HG03520 (cell line): ENCODE results near the gene HAO1.
"Not testable (repeated sequence)": the region's sequence is repeated elsewhere in the genome, so short reads cannot be mapped to it uniquely, and the experiment has no call there.

Experiments used
- ATAC-seq: cut with Tn5 transposase; IDR thresholded peaks from one replicate; pipeline ENCODE4 v1.9.1; 2021; ENCODE audit warnings: mild to moderate bottlenecking, moderate library complexity; ENCODE audit not compliant: unreplicated experiment

The HAO1 gene

DNA sequence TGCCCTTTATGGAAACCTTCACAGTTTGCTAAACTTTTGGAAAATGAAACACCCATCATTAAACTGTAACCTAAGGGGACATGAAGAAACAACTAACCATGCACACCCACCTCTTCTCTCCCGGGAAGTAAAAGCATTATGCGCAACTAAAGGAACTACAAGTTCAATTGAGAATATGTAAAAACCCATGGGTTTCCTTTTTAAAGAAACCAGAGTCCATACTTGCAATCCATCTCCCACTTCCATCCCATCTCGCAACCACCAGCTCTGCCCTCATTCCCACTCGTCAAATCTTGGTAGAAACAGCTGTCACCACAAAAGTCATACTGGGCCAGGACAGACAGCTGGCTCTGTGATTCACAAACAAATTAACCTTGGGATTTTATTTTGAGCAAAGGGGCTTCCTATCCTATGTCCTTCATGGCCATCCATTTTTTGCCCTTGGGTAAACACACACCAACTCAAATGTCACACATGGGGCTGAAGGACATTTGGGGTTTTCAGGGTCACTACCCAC, 81.5 kb downstream of the HAO1 start:
- no peak for ATAC-seq

DNA sequence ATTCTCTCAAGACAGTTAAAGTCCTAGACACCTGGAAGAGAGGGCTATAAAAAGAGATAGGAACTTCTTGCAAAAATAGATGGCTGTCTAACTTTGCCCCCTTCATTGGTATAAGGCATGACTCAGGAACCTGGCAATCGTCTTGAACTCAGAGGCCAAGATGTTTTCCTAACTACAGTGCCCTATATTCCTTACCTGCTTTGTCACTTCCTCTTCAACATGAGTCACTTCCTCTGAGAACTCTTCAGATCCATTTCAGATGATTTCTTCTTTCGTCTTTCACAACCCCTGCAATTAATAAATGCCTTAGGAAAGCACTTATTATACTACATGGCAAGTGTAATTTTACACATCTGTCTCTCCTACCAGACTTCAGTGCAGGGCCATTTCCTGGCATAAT, 83.5 kb downstream of the HAO1 start:
- ATAC-seq = no peak

DNA sequence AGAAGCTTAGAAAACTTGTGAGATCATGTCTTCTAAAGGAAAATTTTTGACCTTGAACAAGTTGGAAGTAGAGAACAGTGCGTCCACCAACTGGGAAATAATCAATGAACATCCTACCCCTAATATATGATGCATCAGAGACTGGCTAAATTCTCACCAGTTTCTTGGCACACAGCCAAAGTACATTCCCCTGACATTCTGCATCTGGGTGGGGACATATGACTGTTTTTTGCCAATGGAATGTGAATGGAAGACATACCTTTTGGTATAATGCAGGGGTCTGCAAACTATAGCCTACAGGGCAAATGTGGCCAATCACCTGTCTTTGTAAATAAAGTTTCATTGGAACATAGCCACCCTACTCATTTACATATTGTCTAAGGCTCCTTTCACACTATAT, 84.7 kb downstream of the HAO1 start:
- no peak for ATAC-seq

DNA sequence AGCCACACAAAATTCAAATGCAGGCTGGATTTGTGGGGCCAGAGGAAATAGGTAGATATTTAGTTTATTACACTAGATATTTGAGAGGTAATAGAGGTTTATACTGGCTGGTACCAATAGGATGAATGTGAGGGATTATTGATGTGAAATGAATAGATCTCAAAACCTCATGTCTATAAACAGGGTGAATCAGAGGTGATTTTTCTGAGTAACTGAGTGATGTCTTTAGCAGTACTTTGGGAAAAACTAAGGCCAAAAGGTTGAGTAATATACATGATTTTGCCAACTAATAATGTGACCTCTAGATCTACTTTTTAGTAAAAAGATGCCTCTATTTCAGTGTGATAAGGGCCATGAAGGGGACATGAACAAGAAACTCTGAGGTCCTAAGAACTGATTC, 86.8 kb downstream of the HAO1 start:
- no peak for ATAC-seq

DNA sequence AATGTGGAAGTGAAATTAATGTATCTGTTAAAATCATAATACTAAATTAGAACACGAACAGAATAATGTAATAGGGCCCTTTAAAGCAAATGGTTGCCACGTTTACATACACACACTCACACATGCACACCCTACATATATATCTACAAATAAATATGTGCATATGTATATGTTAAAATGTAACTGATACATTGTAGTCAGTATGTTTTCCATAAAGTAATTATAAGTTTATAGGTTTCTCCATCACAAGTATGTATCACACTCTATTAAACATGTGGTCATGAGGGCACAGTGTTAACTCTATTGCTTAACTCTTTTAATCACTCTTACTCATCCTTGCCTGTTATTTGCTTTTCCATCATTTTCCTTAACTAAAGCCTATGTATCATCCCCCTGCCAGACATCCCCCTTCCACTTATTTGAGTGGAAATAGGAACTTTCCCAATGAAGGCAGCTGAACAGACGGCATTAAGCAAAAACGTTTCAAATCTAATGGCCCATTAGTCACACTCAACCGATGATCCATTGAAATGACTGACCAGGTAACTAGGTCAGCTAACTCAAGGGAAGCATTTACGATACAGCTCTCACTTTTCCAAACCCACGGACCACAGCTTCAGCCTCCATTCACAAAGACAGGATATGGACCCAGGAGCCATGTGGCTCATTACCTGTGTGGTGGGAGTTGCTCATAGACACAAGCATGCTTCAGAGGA, 89.3 kb downstream of the HAO1 start:
- ATAC-seq = no peak

DNA sequence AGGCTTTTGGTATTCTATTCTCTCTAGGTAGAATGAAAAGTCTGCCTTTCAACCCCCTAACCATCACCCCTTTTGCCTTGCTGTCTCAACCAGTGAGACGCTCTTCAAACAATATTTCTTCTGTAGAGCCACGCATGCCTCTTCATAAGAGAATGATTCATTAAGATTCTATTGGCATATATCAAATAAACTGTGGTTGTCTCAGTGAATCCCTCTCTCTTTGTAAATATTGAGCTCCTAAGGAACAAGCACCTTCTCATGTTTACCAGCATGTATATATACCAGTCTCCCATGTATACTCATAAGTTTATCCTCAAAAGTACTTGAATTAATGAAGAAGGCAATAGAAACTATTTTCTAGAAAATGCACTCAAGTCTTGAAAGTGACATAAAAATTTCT, 90.6 kb downstream of the HAO1 start:
- ATAC-seq = no peak

DNA sequence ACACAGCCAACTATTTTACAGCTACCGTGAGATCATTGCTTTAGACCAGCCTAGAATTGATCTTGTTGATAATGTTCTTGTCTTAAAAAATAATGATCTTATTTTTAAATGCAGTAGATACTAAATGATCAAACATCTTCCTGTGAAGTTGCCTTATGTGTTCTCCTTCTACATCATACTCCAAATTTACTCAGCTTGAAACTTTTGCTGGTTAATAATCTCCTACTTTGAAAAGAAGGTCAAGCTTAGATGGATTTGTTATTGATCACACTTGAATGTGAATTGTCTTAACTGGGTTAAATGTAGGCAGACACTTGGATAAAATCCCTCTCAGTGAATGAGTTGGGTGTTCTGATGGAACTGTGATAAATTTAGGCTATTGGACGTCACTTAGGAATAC, 91.9 kb downstream of the HAO1 start:
- no peak for ATAC-seq

DNA sequence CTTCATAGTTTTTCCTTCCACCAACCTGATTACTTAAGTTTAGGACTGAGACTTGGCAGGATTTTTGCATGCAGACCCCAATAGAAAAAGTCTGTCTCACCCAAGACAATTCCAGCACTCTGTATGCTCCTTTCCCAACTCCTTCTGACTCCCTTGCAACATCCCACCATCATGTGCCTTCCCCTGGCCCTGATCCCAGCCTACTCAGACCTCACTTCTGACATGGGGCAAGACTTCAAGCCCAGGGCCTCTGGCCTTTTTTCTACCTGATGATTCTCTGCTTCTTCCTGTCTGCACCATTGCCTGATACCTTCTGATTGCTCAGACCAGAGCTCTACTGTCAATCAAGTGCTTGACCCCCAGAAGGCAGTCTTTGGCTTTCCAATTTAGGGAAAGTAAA, 96.6 kb downstream of the HAO1 start:
- no peak for ATAC-seq

DNA sequence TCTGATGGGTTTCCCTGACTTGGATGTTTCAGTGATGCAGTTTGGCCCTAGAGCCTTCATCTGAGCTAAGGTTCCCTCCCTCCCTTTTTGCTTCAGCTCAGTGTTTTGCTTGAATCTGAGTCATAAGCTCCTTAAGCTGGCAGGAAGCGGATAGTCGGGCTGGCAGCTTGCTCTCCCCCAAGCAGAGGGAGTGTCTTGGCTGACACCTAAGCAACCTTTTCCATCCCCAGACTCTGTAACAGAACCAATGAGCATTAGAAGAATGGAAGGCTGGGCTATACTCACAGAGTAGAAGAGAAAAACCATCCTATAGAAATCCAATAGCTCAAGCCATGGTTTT, 98.3 kb downstream of the HAO1 start:
- ATAC-seq = no peak

DNA sequence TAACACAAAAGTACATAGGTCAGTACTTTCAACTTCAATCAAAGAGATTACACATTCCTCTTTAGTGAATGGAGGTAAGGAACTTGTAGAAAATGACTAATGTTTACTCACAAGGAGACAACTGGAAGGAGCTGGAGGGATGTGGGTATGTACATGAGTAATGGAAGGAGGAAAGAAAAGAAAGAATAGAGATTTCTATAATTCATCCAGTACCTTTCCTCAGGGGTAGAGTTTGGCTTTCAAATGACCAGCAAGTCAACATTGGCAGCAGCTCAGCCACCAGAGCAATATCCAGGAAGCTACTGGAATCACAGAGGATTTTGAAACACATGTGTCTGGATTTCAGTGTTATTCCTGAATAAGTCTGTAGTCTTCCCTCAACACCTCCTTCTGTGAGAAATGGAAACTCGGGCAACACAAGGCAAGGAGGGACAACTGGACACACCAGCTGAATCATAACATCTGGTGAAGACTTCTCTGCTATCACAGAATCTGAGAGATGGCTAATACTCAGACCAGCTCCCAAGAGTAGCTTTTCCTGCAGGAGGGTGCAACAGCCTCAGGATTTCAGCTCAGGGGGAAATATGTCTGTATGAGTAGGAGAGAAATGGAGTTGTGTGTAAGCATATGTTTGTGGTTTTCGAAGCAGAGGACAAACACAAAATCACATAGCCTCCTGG, 98.8 kb downstream of the HAO1 start:
- no peak for ATAC-seq

DNA sequence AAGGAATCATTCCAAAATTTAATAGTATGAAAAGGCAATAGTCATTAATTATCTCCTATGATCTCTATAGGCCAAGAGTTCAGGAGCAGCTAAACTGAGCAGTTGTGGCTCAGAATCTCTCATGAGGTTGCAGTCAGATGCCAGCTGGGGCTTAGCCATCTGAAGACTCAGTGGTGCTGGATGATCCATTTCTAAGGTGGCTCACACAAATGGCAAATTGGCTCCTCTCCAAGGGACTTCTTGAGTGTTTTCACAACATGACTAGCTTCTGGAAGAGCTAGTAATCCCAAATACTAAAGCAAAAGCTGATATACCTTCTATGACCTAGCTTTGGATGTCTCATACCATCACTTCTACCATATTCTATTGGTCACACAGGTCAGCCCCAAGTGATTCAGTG, 104.2 kb downstream of the HAO1 start:
- ATAC-seq = no peak

DNA sequence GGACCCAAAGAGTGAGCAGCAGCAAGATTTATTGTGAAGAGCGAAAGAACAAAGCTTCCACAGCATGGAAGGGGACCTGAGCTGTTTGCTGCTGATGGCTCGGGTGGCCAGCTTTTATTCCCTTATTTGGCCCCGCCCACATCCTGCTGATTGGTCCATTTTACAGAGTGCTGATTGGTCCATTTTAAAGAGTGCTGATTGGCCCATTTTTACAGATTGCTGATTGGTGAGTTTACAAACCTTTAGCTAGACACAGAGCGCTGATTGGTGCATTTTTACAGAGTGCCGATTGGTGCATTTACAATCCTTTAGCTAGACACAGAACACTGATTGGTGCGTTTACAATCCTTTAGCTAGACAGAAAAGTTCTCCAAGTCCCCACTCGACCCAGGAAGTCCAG, 105.8 kb downstream of the HAO1 start:
- ATAC-seq = not testable (repeated sequence)
